Hepatic stellate cell (primary cell): Measurements from ENCODE around the gene CRTAP.
"Not testable (repeated sequence)": the region's sequence is repeated elsewhere in the genome, so short reads cannot be mapped to it uniquely, and the experiment has no call there.

Experiments used
- DNase-seq: peaks from one replicate; pipeline ENCODE4 v3.0.0; 2011; ENCODE audit warnings: low spot score

Gene CRTAP

DNA sequence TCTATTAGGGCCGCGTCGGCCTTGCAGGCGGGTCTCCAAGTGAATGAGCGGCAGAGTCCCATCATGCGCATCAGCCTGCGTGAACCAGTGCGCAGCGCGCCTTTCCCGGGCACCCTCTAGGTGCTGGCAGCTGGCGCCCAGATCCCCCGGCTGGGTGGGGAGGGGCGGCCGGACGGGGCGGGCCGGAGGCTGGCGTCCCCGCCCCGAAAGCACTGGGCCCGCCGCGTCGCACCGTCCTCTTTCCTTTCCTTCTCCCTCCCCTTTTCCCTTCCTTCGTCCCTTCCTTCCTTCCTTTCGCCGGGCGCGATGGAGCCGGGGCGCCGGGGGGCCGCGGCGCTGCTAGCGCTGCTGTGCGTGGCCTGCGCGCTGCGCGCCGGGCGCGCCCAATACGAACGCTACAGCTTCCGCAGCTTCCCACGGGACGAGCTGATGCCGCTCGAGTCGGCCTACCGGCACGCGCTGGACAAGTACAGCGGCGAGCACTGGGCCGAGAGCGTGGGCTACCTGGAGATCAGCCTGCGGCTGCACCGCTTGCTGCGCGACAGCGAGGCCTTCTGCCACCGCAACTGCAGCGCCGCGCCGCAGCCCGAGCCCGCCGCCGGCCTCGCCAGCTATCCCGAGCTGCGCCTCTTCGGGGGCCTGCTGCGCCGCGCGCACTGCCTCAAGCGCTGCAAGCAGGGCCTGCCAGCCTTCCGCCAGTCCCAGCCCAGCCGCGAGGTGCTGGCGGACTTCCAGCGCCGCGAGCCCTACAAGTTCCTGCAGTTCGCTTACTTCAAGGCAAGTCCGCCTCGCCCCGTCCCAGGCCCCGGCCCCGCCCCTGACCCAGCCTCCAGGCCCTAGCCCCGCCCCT lies at the start of gene CRTAP:
TSS of gene CRTAP (plus strand) at position 243 of the 850 bp plus-strand sequence. CDS start at position 307, 64 bp downstream.
- peak; percentile 77 for DNase-seq

DNA sequence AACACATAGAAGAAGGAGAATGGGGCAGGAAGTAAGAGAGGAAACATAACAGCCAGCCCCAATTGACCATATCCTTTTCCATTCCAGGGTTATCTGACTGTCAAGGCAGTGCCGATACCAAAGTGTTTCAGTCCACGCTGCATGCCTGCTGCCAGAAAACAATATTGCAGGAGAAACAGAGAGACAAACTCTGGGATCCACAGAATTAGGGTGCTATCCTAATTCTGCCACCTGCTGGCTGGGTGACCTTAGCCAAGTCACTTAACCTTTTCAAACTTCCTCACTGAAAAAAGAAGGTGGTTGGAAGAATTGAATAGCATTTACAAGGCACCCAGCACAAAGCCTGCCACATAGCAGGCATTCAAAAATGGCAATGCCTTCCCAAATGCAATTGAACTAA lies 48.9 kb upstream of the CRTAP start:
- DNase-seq: no peak

DNA sequence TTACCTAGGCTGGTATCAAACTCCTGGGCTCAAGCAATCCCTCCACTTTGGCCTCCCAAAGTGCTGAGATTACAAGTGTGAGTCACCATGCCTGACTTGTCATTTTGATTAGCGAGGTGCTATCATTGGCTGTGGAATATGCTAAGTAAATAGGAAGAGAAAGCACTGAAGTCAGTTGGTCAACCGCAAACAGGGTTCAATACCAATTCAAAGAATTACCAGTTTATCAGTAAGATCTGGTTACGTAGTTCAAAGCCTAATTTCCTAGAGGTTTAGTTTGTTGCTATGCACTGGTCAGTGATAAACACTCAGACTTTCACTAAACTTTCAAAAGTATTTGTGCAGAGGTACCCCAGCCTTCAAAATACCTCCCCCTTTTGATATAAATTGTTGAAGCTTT lies 46.3 kb upstream of the CRTAP start:
- DNase-seq: no peak

DNA sequence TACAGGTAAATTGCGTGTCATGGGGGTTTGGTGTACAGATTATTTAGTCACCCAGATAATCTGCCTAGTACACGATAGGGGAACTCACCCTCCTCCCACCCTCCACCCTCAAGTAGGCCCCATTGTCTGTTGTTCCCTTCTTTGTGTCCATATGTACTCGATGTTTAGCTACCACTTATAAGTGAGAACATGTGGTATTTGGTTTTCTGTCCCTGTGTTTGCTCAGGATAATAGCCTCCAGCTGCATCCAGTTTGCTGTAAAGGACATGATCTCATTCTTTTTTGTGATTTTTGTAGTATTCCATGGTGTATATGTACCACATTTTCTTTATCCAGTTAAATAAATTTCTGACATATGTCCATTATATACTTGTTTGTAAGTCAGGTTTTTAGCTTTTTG lies 44.0 kb upstream of the CRTAP start:
- not testable (repeated sequence) for DNase-seq

DNA sequence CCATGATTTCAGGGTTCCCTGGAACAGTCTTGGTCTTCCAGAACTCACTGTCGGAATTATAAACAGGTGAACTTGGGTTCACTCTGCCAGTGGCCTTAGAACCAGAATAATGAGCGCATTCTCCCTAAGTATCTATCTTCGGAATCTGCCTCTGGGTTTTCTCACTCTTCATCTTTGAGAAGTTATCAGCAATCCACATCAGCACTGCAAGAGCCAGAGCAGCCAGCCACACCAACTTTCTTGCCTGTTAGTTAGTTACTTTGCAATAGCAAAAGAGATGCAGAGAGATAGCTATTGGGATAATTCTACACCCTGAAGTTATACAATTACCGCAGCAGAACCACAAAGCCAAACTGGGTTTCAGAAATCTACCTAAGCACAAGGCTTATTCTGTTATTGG lies 42.6 kb upstream of the CRTAP start:
- DNase-seq: no peak

DNA sequence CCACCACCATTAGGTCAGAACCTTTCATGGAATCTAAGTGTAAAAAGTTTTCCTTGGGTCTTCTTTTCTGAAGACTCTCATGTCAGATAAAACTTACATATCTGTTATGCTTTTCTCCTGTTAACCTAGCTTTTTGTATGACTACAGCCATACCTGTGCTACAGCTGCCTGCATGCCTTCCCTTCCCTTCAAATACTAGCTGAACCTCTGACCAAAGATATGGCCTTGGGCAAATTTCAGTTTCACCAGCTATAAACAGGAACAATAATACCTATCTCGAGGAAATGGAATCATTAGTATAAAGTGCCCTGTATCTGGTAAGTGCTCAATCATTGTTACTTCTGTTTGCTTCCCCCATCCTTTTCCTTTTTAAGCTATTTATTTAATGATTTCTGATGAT lies 41.9 kb upstream of the CRTAP start:
- no peak for DNase-seq

DNA sequence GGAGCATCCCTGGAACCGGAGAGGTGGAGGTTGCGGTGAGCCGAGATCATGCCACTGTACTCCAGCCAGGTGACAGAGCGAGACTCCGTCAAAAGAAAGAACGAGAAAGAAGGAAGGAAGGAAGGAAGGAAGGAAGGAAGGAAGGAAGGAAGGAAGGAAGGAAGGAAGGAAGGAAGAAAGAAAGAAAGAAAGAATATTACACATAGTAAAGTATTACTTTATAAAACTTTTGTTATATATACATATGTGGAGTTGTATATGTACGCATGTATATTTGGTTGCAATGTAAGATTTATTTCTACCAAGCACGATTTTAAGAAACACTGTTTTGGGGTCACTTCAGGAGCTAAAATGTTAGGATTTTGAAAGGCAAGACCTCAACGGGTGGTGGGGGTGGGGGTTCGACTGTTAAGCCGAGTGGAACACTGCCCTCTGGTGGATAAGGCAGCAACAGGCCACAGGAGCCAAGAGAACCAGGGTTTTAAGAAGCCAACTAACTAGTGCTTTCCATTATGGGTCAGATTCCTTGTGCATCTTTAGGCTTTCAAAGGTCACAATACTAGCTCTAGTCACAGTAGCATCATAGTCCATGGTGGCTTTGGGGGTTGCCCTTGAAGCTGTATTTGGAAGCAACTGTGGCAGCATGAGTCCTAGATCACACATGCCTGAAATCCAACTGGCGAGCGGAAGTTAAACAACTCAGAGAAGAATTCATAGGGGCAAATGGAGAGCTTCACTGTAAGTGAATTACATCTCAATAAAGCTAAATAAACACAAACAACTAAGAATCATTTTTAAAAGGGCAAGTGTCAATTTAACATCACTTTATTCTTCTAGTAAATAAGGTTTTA lies 39.4 kb upstream of the CRTAP start:
- peak; percentile 79 for DNase-seq

DNA sequence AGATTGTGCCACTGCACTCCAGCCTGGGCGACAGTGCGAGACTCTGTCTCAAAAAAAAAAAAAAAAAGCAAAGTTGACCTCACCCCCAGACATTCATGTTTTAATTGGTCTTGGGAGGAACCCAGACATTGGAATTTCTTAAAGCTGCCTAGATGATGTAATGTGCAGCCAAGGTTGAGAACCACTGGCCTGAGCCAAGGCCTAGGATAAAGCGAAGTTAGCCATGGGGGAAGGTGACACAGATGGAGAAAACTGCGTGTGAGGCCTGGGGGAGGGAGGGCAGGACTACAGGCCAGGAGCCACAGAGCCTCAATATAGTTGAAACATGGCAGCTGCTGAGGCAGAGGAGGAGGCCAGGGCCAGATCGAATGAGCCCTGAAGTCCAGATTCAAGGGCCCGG lies 37.8 kb upstream of the CRTAP start:
- DNase-seq: no peak

DNA sequence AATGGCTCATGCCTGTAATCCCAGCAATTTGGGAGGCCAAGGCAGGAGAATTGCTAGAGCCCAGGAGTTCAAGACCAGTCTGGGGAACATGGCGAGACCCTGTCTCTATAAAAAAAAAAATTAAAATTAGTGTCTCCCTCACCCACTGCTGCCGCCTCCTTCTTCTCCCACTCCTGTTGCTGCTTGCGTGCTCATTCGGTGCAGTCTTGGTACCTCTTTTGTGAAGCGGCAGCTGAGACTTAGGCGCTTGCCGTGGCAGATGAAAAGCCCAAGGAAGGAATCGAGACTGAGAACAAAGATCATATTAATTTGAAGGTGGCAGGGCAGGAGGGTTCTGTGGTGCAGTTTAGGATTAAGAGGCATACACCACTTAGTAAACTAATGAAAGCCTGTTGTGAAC lies 36.9 kb upstream of the CRTAP start:
- DNase-seq: no peak

DNA sequence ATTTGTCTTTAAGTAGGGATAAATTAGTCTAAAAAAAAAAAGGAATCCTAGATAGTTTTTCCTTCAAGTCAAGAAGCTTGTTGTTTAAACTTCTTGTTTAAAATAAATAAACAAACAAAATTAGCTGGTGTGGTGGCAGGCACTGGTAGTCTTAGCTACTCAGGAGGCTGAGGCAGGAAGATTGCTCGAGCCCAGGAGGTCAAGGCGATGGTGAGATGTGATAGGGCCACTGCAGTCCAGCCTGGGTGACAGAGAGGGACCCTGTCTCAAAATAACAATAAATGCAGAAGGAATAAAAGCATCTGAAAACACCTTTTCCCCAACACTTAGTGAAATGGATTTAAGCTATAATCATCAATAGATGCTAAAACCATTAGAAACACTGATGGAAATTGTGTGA lies 35.8 kb upstream of the CRTAP start:
- no peak for DNase-seq

DNA sequence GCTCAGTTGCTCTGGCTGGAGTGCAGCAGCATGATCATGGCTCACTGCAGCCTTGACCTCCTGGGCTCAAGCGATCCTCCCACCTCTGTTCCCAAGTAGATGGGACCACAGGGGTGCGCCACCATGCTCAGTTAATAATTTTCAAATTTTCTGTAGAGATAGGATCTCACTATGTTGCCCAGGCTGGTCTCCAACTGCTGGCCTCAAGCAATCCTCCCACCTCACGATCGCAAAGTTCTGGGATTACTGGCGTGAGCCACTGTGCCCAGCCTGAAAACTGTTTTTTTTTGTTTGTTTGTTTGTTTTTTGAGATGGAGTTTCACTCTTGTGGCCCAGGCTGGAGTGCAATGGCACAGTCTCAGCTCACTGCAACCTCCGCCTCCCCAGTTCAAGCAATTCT lies 34.0 kb upstream of the CRTAP start:
- DNase-seq: not testable (repeated sequence)

DNA sequence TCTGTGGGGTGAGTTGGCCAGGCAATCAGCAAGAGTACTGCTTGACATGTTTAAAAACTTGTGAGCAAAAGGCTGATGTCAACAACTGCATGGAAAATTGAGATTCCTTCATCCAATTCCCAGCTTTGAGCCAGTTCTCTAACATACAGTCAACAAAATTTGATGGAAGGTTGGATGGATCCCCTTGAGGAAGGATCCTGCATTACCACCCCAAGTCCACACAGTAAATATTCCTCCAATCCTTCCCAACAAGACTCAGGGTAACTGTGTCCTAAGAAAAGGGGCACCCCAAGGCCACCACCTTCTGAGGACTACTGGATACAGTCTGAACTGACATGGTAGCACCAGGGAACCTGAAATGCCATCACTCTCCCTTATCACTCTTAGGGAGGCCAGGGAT lies 32.0 kb upstream of the CRTAP start:
- no peak for DNase-seq

DNA sequence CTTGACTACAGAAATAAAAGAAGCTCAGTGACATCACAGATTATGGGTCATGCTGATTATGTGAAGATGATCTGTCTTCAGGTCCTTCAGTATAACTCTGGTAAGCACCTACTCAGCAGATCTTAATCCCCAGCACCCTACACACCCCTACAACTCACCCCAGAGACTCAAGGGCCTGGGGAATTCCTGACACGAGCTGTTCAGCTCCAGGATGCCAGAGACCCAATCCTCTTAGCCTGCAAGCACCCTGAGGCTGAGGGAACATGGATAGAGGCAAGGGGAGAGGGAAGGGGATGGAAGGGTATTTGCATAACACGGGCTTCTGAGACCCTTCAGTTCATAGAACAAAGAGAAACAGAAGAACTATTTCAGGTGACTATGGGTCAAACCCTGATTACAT lies 29.9 kb upstream of the CRTAP start:
- DNase-seq: no peak

DNA sequence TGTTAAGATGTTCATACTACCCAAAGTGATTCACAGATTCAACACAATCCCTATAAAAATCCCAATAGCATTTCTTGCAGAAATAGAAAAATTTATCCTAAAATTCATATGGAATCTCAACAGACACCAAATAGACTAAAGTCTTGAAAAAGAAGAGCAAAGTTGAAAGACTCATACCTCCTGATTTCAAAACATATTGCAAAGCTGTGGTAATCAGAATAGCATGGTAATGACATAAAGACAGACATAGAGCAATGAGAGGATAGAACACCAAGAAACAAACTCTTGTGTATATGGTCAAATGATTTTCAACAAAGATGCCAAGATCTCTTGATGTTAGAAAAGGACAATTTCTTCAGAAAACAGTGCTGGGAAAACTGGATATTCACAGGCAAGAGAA lies 25.1 kb upstream of the CRTAP start:
- no peak for DNase-seq

DNA sequence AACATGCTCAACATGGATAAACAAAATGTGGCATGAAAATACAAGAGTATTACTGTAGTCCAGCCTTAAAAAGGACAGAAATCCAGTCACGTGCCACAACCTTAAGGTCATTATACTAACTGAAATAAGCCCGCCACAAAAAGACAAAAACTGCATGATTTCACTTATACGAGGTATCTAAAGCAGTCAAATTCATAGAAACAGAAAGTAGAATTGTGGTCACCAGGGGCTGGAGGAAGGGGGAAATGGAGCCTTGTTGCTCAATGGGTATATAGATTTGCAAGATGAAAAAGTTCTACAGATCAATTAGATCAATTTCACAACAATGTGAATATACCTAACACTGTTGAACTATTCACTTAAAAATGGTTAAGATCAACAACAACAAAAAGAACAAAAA lies 24.3 kb upstream of the CRTAP start:
- DNase-seq: no peak

DNA sequence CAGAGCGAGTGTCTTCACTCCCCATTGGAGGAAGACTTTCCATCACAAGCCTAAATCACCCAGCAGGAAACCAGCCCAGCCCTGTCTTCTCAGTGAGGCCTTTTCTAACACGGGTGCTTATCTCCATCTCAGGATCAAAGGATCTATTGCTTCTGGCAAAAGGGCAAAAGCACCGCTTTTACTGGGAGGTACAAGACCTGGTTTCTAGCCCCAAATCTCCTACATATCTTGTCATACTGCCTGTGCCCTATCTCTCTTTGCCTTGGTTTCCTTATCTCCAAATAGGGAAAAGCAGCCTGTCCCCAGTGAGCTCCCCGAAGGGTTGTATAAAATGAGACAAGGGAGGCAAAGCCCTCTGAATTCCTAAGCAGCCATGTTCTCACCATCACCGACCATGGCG lies 22.1 kb upstream of the CRTAP start:
- no peak for DNase-seq

DNA sequence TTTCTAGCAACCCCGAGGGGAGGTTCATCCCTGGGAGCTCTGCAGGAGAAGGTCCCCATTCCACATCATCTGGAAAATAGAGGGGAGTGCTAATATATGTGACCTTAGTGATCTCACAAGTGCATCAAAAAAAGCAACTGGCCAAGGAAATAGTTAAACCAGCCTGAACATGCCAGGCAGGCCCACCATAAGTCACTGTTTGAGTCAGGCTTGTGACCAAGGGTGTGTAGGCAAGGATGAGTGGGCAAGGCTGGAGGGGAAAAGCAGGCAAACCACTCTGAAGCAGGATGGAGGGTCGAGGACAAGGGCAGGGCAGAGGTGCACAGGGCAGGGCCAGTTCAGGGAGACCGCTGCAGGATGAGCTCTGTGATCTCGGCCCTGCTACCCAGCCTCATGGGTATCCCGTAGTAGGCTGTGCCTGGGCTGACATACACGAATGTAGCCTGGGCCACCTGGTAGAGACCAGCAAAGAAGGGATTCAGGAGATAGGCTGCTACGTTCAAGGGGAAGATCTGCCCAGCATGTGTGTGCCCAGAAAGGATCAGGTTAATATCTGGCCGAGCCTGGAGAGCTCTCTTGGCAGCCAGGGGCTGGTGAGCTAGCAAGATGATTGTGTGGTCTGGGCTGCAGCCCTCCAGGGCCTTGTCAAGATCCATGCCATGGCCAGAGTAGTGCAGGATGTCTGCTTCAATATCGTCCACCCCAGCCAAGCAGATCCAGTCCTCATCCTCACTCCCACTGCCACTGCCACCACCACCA lies 21.1 kb upstream of the CRTAP start:
- no peak for DNase-seq

DNA sequence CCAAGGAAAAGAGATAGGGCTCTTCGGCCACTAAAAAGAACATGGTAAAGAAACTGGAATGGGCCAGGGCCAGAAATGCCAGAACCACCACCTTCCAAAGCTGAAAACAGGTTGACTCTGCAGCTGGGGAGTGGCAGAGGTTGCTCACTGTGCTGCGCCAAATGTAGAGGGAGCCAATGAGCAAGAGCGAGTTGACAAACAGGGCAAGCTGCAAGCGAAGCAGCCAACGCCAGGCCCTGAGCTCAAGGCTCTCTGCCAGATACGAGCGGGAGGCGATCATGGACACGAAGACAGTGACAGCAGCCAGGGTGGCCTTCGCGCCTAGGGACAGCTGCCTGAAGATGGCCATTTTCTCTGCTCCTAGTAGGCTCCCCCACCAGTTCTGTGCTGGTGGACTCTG lies 20.0 kb upstream of the CRTAP start:
- no peak for DNase-seq

DNA sequence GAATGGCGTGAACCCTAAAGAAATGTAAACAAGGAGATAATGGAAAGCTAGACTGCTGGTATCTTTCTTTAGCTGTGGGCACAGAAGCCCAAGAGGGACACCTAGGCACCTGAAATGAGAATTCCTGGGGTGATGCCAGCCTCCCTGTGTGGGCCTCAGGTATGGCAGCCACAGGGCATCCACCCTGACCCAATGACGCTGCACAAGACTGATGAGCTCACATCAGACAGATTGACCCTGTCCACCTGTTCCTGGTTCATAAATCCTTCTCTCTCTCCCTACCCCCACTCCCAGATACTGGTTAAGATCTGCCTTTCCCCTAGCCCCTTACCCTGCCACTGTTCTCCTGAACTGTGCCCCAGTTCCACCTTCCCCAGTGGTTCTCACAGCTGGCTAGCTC lies 18.4 kb upstream of the CRTAP start:
- no peak for DNase-seq

DNA sequence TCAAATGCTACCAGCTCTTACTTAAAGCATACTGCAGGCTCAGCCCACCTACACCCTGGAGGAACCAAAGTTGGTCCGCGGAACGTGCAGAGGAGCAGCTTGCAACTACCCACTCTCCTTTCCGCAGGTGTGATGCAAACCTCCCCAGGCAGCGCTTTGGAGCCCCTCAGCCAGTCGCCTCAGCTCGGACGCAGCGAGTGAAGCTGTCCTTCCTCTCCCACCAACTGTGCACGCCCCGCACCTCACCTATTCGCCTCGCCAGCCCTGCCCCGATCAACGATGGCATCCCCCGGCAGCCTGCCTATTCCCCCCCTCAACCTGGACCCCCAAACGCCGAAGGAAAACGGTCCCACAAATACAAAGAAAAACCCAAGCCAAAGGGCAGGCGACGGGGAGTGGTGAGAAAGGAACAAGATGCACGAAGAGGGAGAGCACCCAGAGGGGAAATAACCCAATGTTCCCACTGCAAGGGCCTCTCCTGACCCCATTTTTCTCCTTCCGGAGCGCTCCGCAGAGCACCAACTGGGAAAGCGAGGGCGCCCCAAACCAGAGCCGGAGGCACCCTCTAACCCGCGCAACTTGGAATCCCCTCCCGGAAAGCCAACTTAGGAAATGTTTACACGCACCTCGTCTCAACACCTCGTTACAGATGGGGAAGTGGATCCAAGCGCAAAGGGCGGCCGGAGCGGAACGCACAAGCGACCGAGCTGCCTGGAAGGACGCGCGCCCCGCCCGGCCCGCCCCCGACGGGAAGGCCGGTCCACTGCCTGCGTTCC lies 17.5 kb upstream of the CRTAP start:
- DNase-seq: peak; percentile 32

DNA sequence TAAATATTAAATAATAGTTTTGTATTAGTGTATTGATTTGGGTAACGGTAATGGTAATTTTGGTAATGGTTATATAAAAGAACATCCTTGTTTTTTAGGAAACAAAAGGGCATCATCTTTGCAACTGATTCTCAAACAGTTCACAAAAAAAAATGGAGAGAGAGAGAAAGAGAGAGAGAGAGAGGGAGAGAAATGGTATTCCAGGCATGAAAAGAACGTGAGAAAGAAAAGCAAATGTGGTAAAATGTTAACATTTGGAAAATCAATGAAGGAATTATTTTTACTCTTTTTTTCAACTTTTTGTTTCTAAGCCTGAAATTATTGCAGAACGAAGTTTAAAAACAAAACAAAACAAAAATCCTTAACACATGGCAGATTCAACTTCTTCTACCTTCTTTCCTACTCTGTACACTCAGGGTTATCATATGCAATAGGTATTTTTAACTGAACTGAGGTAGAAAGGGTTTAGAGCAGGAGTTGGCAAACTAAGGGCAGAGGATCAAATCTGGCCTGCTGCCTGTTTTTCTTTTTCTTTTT lies 14.6 kb upstream of the CRTAP start:
- DNase-seq: no peak

DNA sequence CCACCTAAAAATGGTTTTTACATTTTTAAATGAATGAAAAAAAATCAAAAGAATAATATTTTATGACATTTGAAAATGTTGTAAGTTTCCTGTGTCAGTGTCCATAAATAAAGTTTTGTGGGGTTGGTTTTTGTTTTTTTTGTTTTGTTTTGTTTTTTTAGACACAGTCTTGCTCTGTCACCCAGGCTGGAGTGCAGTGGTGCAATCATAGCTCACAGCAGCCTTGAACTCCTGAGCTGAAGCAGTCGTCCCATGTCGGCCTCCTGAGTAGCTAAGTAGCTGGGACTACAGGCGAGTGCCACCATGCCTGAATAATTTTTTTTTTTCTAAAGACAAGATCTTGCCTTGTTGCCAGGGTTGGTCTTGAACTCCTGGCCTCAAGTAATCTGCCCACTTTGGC lies 14.1 kb upstream of the CRTAP start:
- no peak for DNase-seq
